ENCODE measurements around the gene FAM234A.
"Not testable (repeated sequence)": the region's sequence is repeated elsewhere in the genome, so short reads cannot be mapped to it uniquely, and the experiment has no call there.

Gene FAM234A

GRCh38 chr16:262121-262745 is 27.6 kb downstream of the FAM234A start:
- Mint-ChIP-seq H3K9me3 (no peaks in the 10 kb centered on the region), H3K27me3 (no peaks in the 10 kb centered on the region)

GRCh38 chr16:263182-263774 is 28.7 kb downstream of the FAM234A start:
- H3K27ac Mint-ChIP-seq (ENCODE audit: low read depth) = no peak overlapping the region
- no peak for DNase-seq (ENCODE audit: low spot score in 2 of 2)
- H3K9me3 Mint-ChIP-seq = no peaks in the 10 kb centered on the region
- no peak overlapping the region for H3K4me3 Mint-ChIP-seq
- H3K27me3 Mint-ChIP-seq = no peaks in the 10 kb centered on the region
- no peaks in the 10 kb centered on the region for H3K4me1 Mint-ChIP-seq
- no peak for ATAC-seq (replicated peaks; ENCODE audit: extremely low read depth, poor library complexity, severe bottlenecking)
- H3K36me3 Mint-ChIP-seq (ENCODE audit: insufficient read depth) = peaks cover 10% of the 10 kb centered on the region

More at GRCh38 chr16:262121-262745, 27.6 kb downstream of the FAM234A start:
- Mint-ChIP-seq H3K4me1 (no peaks in the 10 kb centered on the region), H3K4me3 (no peak overlapping the region), H3K27ac (ENCODE audit: low read depth) (no peak overlapping the region), H3K36me3 (ENCODE audit: insufficient read depth) (peaks cover 8% of the 10 kb centered on the region)
- no peak for DNase-seq (ENCODE audit: low spot score in 2 of 2)
- no peak for ATAC-seq (replicated peaks; ENCODE audit: extremely low read depth, poor library complexity, severe bottlenecking)

GRCh38 chr16:263944-264343 is 29.3 kb downstream of the FAM234A start:
- Mint-ChIP-seq H3K27me3 (no peaks in the 10 kb centered on the region), H3K9me3 (no peaks in the 10 kb centered on the region)

GRCh38 chr16:264440-264951 is 29.9 kb downstream of the FAM234A start:
- ATAC-seq (replicated peaks; ENCODE audit: extremely low read depth, poor library complexity, severe bottlenecking) (no peak), DNase-seq (ENCODE audit: low spot score in 2 of 2) (no peak)
- H3K9me3 Mint-ChIP-seq = no peaks in the 10 kb centered on the region
- no peaks in the 10 kb centered on the region for H3K4me1 Mint-ChIP-seq
- H3K4me3 Mint-ChIP-seq = no peak overlapping the region
- H3K27ac Mint-ChIP-seq (ENCODE audit: low read depth) = no peak overlapping the region
- peaks cover 10% of the 10 kb centered on the region for H3K36me3 Mint-ChIP-seq (ENCODE audit: insufficient read depth)
- H3K27me3 Mint-ChIP-seq = no peaks in the 10 kb centered on the region

More at GRCh38 chr16:263944-264343, 29.3 kb downstream of the FAM234A start:
- H3K4me1 Mint-ChIP-seq = no peaks in the 10 kb centered on the region
- H3K27ac Mint-ChIP-seq (ENCODE audit: low read depth) = no peak overlapping the region
- DNase-seq (ENCODE audit: low spot score in 2 of 2) (no peak), ATAC-seq (replicated peaks; ENCODE audit: extremely low read depth, poor library complexity, severe bottlenecking) (no peak)
- H3K36me3 Mint-ChIP-seq (ENCODE audit: insufficient read depth) = peaks cover 11% of the 10 kb centered on the region
- no peak overlapping the region for H3K4me3 Mint-ChIP-seq

- no peak overlapping the region for H3K27ac Mint-ChIP-seq (ENCODE audit: low read depth)
- H3K4me3 Mint-ChIP-seq = no peak overlapping the region
- no peak for ATAC-seq (replicated peaks; ENCODE audit: extremely low read depth, poor library complexity, severe bottlenecking)
- no peaks in the 10 kb centered on the region for H3K9me3 Mint-ChIP-seq
- no peaks in the 10 kb centered on the region for H3K27me3 Mint-ChIP-seq
- H3K36me3 Mint-ChIP-seq (ENCODE audit: insufficient read depth) = peaks cover 8% of the 10 kb centered on the region
- no peak for DNase-seq (ENCODE audit: low spot score in 2 of 2)
- no peaks in the 10 kb centered on the region for H3K4me1 Mint-ChIP-seq
These were observed 30.4 kb downstream of the FAM234A start for GRCh38 chr16:265002-265529.

- H3K9me3 Mint-ChIP-seq = no peaks in the 10 kb centered on the region
- no peak for DNase-seq (ENCODE audit: low spot score in 2 of 2)
- no peak overlapping the region for H3K27ac Mint-ChIP-seq (ENCODE audit: low read depth)
- no peak for ATAC-seq (replicated peaks; ENCODE audit: extremely low read depth, poor library complexity, severe bottlenecking)
- no peaks in the 10 kb centered on the region for H3K27me3 Mint-ChIP-seq
- no peaks in the 10 kb centered on the region for H3K4me1 Mint-ChIP-seq
- peaks cover 8% of the 10 kb centered on the region for H3K36me3 Mint-ChIP-seq (ENCODE audit: insufficient read depth)
- H3K4me3 Mint-ChIP-seq = no peak overlapping the region
These were observed 31.1 kb downstream of the FAM234A start for GRCh38 chr16:265711-266110.

GRCh38 chr16:266258-267164 is 31.9 kb downstream of the FAM234A start:
- no peak for DNase-seq (ENCODE audit: low spot score in 2 of 2)
- ATAC-seq (replicated peaks; ENCODE audit: extremely low read depth, poor library complexity, severe bottlenecking) = no peak
- no peaks in the 10 kb centered on the region for H3K9me3 Mint-ChIP-seq
- no peaks in the 10 kb centered on the region for H3K27me3 Mint-ChIP-seq
- no peaks in the 10 kb centered on the region for H3K4me1 Mint-ChIP-seq
- H3K27ac Mint-ChIP-seq (ENCODE audit: low read depth) = no peak overlapping the region
- H3K4me3 Mint-ChIP-seq = no peak overlapping the region
- peaks cover 7% of the 10 kb centered on the region for H3K36me3 Mint-ChIP-seq (ENCODE audit: insufficient read depth)

- H3K9me3 Mint-ChIP-seq; H3K27ac Mint-ChIP-seq (ENCODE audit: low read depth); H3K36me3 Mint-ChIP-seq (ENCODE audit: insufficient read depth); ATAC-seq (replicated peaks; ENCODE audit: extremely low read depth, poor library complexity, severe bottlenecking); H3K27me3 Mint-ChIP-seq; H3K4me1 Mint-ChIP-seq; H3K4me3 Mint-ChIP-seq; DNase-seq (ENCODE audit: low spot score in 2 of 2): not testable (repeated sequence)
These were observed 32.9 kb downstream of the FAM234A start for GRCh38 chr16:267562-267961.

GRCh38 chr16:268141-269053 is 33.8 kb downstream of the FAM234A start:
- Mint-ChIP-seq H3K4me1 (no peaks in the 10 kb centered on the region), H3K36me3 (ENCODE audit: insufficient read depth) (peaks cover 5% of the 10 kb centered on the region)

GRCh38 chr16:269061-269796 is 34.6 kb downstream of the FAM234A start:
- ATAC-seq (replicated peaks; ENCODE audit: extremely low read depth, poor library complexity, severe bottlenecking) (no peak), DNase-seq (ENCODE audit: low spot score in 2 of 2) (no peak)
- Mint-ChIP-seq H3K27me3 (no peaks in the 10 kb centered on the region), H3K4me3 (no peak overlapping the region), H3K36me3 (ENCODE audit: insufficient read depth) (peaks cover 4% of the 10 kb centered on the region), H3K9me3 (no peaks in the 10 kb centered on the region), H3K4me1 (no peaks in the 10 kb centered on the region), H3K27ac (ENCODE audit: low read depth) (no peak overlapping the region)

More at GRCh38 chr16:268141-269053, 33.8 kb downstream of the FAM234A start:
- no peak overlapping the region for H3K27ac Mint-ChIP-seq (ENCODE audit: low read depth)
- ATAC-seq (replicated peaks; ENCODE audit: extremely low read depth, poor library complexity, severe bottlenecking) (no peak), DNase-seq (ENCODE audit: low spot score in 2 of 2) (no peak)
- H3K4me3 Mint-ChIP-seq = no peak overlapping the region
- H3K27me3 Mint-ChIP-seq = no peaks in the 10 kb centered on the region
- H3K9me3 Mint-ChIP-seq = no peaks in the 10 kb centered on the region

Measured in central memory CD8-positive, alpha-beta T cell (primary cell).